ENCODE results near the gene EXOSC10. TPM values are rescaled to one million over a fixed set of nuclear protein-coding genes. Genes with fewer than 3 reads are reported as not detected.

Gene EXOSC10
- total RNA-seq, 4 donors from 2014 or later: 39.3 to 56.2 (median 41.0) TPM

DNA sequence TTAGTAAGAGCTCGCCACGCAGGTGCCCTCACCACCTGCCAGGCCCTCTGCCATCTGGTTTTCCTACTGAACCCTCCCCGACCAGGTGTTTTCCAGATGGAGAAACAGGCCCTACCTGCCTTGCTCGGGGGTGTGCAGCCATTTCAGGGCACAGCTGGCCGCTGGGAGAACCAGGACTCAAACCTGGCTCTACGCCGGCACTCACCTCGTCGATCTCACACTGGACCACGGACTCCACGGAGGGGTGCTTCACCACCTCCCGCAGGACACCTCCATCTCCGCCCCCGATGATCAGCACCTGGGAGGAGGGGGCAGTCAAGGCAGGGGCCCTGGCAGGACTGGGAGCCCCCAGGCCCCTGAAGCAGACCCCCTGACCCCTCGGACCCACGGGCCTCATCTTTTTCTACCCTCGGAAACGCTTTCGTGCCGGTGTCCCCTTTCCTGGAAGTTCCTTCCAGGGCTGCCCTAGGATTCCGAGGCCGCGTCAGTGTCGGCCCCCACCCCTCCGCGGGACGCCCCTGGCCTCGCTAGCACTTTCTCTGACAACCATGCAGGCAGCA, 41.0 kb downstream of the EXOSC10 start:
- Histone ChIP-seq H3K27me3 (peaks cover 2% of the 10 kb centered on the region), H3K9me3 (no peaks in the 10 kb centered on the region), H3K4me3 (peak overlapping the region in 1 of 2 donors; percentile 96), H3K36me3 (peaks cover 0 to 50% of the 10 kb centered on the region in 2 donors), H3K27ac (peak overlapping the region in 1 of 4 donors; percentile 84), H3K4me1 (peaks cover 0 to 36% (median 15%) of the 10 kb centered on the region in 3 donors)
- TF ChIP-seq EP300 (IDR thresholded peaks at IDR 0.05): no peak
- ATAC-seq: no peak
- 81% methylated on average over 5 of the region's 28 CpGs; no CpG with 5 or more reads in 1 of the 2 donors for WGBS, 2 donors (ENCODE audit: low coverage in 1 of 2)

DNA sequence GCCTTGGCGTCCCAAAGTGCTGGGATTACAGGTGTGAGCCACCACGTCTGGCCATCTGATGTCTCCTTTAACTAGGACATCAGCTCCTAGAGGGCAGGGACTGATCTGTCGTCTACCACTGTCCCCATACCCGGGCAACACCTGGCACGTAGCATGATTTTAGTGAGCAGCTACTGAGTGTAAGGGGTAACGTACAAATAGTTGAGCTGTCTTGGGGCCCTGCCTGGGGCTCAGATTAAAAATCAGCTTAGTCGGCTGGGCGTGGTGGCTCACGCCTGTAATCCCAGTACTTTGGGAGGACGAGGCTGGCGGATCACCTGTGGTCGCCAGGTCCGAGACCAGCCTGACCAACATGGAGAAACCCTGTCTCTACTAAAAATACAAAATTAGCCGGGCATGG, 41.6 kb downstream of the EXOSC10 start:
- Histone ChIP-seq H3K4me3 (no peak overlapping the region), H3K27ac (no peak overlapping the region), H3K27me3 (peaks cover 8% of the 10 kb centered on the region), H3K36me3 (peaks cover 0 to 44% of the 10 kb centered on the region in 2 donors), H3K9me3 (no peaks in the 10 kb centered on the region), H3K4me1 (peaks cover 0 to 39% (median 15%) of the 10 kb centered on the region in 3 donors)
- no peak for ATAC-seq
- WGBS, 2 donors (ENCODE audit: low coverage in 1 of 2): 83% methylated on average over 8 of the region's 14 CpGs; no CpG with 5 or more reads in 1 of the 2 donors
- TF ChIP-seq EP300 (IDR thresholded peaks at IDR 0.05) (no peak), POLR2AphosphoS5 (IDR thresholded peaks at IDR 0.05) (no peak), POLR2A (IDR thresholded peaks at IDR 0.05) (no peak)
- TF ChIP-seq, protein P1, sequence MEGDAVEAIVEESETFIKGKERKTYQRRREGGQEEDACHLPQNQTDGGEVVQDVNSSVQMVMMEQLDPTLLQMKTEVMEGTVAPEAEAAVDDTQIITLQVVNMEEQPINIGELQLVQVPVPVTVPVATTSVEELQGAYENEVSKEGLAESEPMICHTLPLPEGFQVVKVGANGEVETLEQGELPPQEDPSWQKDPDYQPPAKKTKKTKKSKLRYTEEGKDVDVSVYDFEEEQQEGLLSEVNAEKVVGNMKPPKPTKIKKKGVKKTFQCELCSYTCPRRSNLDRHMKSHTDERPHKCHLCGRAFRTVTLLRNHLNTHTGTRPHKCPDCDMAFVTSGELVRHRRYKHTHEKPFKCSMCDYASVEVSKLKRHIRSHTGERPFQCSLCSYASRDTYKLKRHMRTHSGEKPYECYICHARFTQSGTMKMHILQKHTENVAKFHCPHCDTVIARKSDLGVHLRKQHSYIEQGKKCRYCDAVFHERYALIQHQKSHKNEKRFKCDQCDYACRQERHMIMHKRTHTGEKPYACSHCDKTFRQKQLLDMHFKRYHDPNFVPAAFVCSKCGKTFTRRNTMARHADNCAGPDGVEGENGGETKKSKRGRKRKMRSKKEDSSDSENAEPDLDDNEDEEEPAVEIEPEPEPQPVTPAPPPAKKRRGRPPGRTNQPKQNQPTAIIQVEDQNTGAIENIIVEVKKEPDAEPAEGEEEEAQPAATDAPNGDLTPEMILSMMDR (IDR thresholded peaks at IDR 0.05): no peak

DNA sequence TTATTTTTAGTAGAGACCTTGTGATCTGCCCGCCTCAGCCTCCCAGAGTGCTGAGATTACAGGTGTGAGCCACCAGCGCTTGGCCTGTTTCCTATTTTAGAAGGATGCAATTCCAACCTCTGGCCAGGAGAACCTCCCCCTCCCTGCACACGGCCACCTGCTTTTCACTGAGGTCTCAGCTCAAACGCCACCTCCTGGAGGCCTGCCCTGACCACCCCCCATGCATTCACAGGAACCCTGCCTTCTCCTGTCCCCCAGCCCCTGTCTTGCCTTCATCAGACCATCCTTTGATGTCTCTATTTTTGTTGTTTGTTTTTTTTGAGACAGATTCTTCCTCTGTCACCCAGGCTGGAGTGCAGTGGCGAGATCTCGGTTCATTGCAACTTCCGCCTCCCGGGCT, 42.2 kb downstream of the EXOSC10 start:
- 60 to 92% methylated on average over 1 to 5 of the region's 8 CpGs for WGBS, 2 donors (ENCODE audit: low coverage in 1 of 2)
- Histone ChIP-seq H3K36me3 (peaks cover 0 to 43% of the 10 kb centered on the region in 2 donors), H3K9me3 (no peaks in the 10 kb centered on the region), H3K4me3 (no peak overlapping the region), H3K27ac (no peak overlapping the region), H3K27me3 (peaks cover 14% of the 10 kb centered on the region), H3K4me1 (peaks cover 0 to 44% (median 15%) of the 10 kb centered on the region in 3 donors)
- ATAC-seq: no peak
- TF ChIP-seq EP300 (IDR thresholded peaks at IDR 0.05): no peak

DNA sequence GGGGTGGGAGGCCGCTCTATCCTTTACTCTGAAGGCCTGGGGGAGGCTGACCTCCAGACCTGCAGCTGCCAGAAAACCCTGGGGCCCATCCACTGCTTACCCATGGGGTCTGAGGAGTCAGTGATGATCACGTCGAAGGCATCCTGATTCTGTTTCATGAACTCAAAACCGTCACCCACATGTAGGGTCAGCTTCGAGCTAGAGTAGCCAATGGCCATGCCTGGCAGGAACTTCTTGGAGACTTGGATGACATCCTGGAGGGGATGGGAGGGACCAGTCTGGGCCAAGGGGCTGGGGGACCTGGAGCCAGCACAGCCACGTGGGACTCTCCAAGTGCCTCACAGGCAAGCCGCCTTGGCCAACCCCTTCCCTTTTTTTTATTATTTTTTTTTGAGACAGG, 43.2 kb downstream of the EXOSC10 start:
- TF ChIP-seq, protein P1 (IDR thresholded peaks at IDR 0.05): no peak
- TF ChIP-seq EP300 (IDR thresholded peaks at IDR 0.05) (no peak), POLR2A (IDR thresholded peaks at IDR 0.05) (no peak), POLR2AphosphoS5 (IDR thresholded peaks at IDR 0.05) (no peak)
- Histone ChIP-seq H3K4me1 (peaks cover 0 to 38% (median 15%) of the 10 kb centered on the region in 3 donors), H3K27ac (no peak overlapping the region), H3K36me3 (peaks cover 0 to 43% of the 10 kb centered on the region in 2 donors), H3K27me3 (peaks cover 14% of the 10 kb centered on the region), H3K9me3 (no peaks in the 10 kb centered on the region), H3K4me3 (no peak overlapping the region)
- no peak for ATAC-seq
- WGBS, 2 donors (ENCODE audit: low coverage in 1 of 2): no CpG with 5 or more reads among the region's 7 CpGs

DNA sequence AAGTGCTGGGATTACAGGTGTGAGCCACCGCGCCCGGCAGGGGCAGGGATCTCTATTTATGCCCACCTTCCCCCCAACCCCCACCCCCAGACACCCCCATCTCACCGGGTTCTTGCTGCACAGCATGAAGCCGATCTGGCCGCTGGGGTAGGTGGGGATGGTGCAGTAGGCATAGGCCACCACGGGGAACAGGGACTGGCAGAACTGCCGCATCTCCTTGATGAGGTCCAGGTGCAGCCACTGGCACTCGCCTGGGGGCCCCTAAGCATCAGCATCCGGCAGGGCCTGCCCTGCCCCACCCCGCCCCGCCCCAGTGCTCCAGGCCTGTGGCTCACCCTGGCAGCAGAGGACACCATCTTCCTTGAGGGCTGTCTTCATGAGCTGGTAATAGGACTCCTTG, 44.0 kb downstream of the EXOSC10 start:
- Histone ChIP-seq H3K36me3 (peaks cover 0 to 43% of the 10 kb centered on the region in 2 donors), H3K4me1 (peaks cover 0 to 30% (median 10%) of the 10 kb centered on the region in 3 donors), H3K9me3 (no peaks in the 10 kb centered on the region), H3K27me3 (peaks cover 17% of the 10 kb centered on the region), H3K4me3 (no peak overlapping the region), H3K27ac (no peak overlapping the region)
- no peak for ATAC-seq
- TF ChIP-seq POLR2AphosphoS5 (IDR thresholded peaks at IDR 0.05): no peak
- TF ChIP-seq EP300 (IDR thresholded peaks at IDR 0.05): no peak
- TF ChIP-seq POLR2A (IDR thresholded peaks at IDR 0.05): no peak
- TF ChIP-seq, protein P1 (IDR thresholded peaks at IDR 0.05): no peak
- 100% methylated on average over 1 of the region's 12 CpGs; no CpG with 5 or more reads in 1 of the 2 donors for WGBS, 2 donors (ENCODE audit: low coverage in 1 of 2)

DNA sequence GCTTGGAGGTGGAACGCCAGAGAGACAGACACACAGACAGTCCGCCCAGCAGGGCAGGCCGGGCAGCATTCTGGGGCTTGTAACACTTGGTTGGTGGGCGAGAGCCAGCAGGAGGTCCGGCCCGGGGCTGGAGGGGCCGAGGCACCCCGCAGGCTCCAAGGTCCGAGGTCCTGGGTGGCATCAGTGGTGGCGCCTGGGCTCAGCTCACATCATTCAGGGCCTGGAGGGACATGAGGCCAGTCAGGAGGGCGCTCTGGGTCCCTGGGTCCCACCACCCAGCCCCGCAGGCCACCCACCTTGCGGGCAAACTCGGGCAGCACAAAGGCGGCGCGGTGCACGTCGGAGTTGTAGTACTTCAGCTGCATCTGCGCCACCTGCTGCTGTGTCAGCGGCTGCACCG, 45.0 kb downstream of the EXOSC10 start:
- Histone ChIP-seq H3K36me3 (peaks cover 0 to 43% of the 10 kb centered on the region in 2 donors), H3K4me3 (no peak overlapping the region), H3K4me1 (peaks cover 0 to 27% (median 8%) of the 10 kb centered on the region in 3 donors), H3K27ac (no peak overlapping the region), H3K9me3 (no peaks in the 10 kb centered on the region), H3K27me3 (peaks cover 20% of the 10 kb centered on the region)
- 46 to 67% methylated on average over 3 of the region's 22 CpGs for WGBS, 2 donors (ENCODE audit: low coverage in 1 of 2)
- ATAC-seq: no peak
- TF ChIP-seq EP300 (IDR thresholded peaks at IDR 0.05) (no peak), POLR2A (IDR thresholded peaks at IDR 0.05) (no peak), POLR2AphosphoS5 (IDR thresholded peaks at IDR 0.05) (no peak)
- TF ChIP-seq, protein P1 (IDR thresholded peaks at IDR 0.05): no peak
